Neural progenitor cell (in vitro differentiated cells): Measurements from ENCODE around the gene POC1A.

ENCODE experiments used
- EZH2 ChIP-seq: fragments of 200-600 bp; sonication (generic); IDR thresholded peaks from 2 replicates; pipeline ENCODE4 v1.6.1; 2017; ENCODE audit warnings: antibody characterized with exemption, mild to moderate bottlenecking, moderate library complexity
- EZH2phosphoT487 ChIP-seq: fragments of 200-600 bp; sonication (generic); IDR thresholded peaks from 2 replicates; pipeline ENCODE4 v1.6.1; 2017; ENCODE audit warnings: antibody characterized with exemption
- TF ChIP-seq, protein P1 (sequence below): fragments of 200-600 bp; sonication (generic); IDR thresholded peaks from 2 replicates; pipeline ENCODE4 v1.5.1; 2017; ENCODE audit warnings: antibody characterized with exemption, mild to moderate bottlenecking

DNA sequence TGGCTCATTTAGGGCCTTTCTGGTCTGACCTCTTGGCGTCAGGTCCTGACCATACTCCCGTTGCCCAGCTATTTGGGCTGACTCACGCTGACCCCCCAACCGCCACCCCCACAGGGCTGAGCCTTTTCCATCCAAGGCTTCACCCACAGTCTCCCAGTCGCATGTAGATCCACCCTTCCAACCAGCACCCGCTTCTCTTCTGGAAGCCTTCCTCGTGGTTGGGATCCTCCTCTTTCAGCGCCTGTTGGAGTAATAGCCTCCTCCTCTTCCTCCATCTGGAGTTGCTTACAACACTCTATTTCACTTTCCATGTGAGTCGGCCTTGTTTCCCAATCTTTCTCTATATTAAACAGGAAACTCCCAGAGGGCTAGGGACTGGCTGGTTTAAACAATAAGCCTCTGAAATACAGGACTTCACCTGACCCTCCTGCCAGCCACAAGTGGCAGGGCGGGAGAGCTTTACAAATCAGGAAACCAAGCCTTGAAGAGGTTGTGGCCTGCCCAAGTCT lies 41.7 kb upstream of the POC1A start:
- TF ChIP-seq, protein P1, sequence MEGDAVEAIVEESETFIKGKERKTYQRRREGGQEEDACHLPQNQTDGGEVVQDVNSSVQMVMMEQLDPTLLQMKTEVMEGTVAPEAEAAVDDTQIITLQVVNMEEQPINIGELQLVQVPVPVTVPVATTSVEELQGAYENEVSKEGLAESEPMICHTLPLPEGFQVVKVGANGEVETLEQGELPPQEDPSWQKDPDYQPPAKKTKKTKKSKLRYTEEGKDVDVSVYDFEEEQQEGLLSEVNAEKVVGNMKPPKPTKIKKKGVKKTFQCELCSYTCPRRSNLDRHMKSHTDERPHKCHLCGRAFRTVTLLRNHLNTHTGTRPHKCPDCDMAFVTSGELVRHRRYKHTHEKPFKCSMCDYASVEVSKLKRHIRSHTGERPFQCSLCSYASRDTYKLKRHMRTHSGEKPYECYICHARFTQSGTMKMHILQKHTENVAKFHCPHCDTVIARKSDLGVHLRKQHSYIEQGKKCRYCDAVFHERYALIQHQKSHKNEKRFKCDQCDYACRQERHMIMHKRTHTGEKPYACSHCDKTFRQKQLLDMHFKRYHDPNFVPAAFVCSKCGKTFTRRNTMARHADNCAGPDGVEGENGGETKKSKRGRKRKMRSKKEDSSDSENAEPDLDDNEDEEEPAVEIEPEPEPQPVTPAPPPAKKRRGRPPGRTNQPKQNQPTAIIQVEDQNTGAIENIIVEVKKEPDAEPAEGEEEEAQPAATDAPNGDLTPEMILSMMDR: no peak
- TF ChIP-seq EZH2 (no peak), EZH2phosphoT487 (no peak)
